ENCODE results near the gene SUSD2.

Gene SUSD2

DNA sequence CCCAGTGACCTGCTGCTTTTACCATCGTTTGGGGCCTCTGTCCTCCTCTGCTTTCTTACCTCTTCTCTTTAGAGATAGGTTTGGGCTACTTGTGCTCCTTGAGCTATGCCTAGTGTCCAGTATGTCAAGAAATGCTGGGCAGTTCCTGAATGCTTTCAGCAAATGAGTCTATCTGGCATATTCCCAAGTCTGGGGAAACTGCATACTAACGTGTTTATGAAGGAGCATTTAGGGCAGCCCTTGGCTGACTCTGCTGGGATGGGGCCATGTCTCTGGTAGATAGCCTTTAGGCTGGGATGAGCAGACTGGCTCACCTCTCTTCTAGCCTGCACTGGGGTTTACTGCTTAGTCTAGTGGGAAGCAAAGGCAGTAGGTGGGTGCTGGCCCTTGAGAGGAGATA, 43.7 kb upstream of the SUSD2 start:
- H2AFZ ChIP-seq (ENCODE audit: low read depth, low read length), result no peak overlapping the region
- no peak for DNase-seq

DNA sequence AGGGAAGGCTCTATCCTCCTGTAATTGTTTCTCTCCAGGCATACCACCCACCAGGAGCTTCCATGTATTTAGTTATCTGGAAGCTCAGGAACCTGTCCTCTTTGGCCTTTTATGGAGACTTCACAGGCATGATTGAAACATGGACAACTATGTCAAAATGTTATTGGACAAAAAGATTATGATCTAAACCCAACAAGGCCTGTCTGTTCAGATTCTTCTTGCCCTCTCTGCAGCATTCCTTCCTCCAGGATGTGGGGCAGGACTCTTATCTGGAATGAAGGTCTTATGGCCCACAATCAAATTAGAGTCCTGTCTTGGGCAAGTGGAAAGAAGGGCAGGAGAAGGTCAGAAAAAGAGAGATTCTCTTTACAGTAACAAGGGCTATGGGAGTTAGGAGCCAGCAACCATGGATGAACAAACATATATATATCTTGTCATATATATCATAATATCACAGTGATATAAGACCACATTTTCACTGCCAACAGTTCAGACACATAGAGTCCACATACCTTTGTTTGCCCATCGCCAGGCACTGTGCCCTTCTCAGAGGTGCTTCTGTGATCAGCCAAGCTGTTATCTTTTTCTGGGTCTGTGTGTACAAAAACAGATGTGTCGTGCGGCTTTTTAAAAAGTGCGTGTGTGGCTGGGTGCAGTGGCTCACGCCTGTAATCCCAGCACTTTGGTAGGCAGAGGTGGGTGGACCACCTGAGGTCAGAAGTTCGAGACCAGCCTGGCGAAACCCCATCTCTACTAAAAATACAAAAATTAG, 42.5 kb upstream of the SUSD2 start:
- Histone ChIP-seq H3K27ac (ENCODE audit: low read length) (no peak overlapping the region), H3K79me2 (ENCODE audit: insufficient read depth, low read length) (no peaks in the 10 kb centered on the region), H2AFZ (ENCODE audit: low read depth, low read length) (no peak overlapping the region), H3K4me3 (ENCODE audit: low read depth in 1 of 2, low read length in 2 of 2) (no peak overlapping the region), H3K4me1 (ENCODE audit: insufficient read depth, low read length) (no peaks in the 10 kb centered on the region), H3K9ac (ENCODE audit: low read depth, low read length) (no peak overlapping the region), H3K27me3 (ENCODE audit: insufficient read depth, low read length, poor library complexity) (no peaks in the 10 kb centered on the region), H3K4me2 (ENCODE audit: insufficient read depth, low read length) (no peak overlapping the region), H3K36me3 (ENCODE audit: insufficient read depth, low read length) (peaks cover 86% of the 10 kb centered on the region), H4K20me1 (ENCODE audit: insufficient read depth, low read length) (peaks cover 39% of the 10 kb centered on the region), H3K9me3 (ENCODE audit: insufficient read depth, low read length, severe bottlenecking) (no peaks in the 10 kb centered on the region)
- ATAC-seq (ENCODE audit: insufficient read depth, low read depth) (no peak), DNase-seq (no peak)
- TF ChIP-seq EZH2 (IDR thresholded peaks at IDR 0.05; ENCODE audit: borderline replicate concordance, low read depth, low read length, severe bottlenecking), result no peak
- TF ChIP-seq, protein P1, sequence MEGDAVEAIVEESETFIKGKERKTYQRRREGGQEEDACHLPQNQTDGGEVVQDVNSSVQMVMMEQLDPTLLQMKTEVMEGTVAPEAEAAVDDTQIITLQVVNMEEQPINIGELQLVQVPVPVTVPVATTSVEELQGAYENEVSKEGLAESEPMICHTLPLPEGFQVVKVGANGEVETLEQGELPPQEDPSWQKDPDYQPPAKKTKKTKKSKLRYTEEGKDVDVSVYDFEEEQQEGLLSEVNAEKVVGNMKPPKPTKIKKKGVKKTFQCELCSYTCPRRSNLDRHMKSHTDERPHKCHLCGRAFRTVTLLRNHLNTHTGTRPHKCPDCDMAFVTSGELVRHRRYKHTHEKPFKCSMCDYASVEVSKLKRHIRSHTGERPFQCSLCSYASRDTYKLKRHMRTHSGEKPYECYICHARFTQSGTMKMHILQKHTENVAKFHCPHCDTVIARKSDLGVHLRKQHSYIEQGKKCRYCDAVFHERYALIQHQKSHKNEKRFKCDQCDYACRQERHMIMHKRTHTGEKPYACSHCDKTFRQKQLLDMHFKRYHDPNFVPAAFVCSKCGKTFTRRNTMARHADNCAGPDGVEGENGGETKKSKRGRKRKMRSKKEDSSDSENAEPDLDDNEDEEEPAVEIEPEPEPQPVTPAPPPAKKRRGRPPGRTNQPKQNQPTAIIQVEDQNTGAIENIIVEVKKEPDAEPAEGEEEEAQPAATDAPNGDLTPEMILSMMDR (IDR thresholded peaks at IDR 0.05; ENCODE audit: borderline replicate concordance, extremely low read depth, low read length, poor library complexity, severe bottlenecking), result no peak

More for the DNA sequence above, 43.7 kb upstream of the SUSD2 start:
- Histone ChIP-seq H3K79me2 (ENCODE audit: insufficient read depth, low read length) (no peaks in the 10 kb centered on the region), H3K36me3 (ENCODE audit: insufficient read depth, low read length) (peaks cover 87% of the 10 kb centered on the region), H3K27ac (ENCODE audit: low read length) (no peak overlapping the region), H4K20me1 (ENCODE audit: insufficient read depth, low read length) (peaks cover 35% of the 10 kb centered on the region), H3K9ac (ENCODE audit: low read depth, low read length) (no peak overlapping the region), H3K9me3 (ENCODE audit: insufficient read depth, low read length, severe bottlenecking) (no peaks in the 10 kb centered on the region), H3K4me3 (ENCODE audit: low read depth in 1 of 2, low read length in 2 of 2) (no peak overlapping the region), H3K27me3 (ENCODE audit: insufficient read depth, low read length, poor library complexity) (no peaks in the 10 kb centered on the region), H3K4me2 (ENCODE audit: insufficient read depth, low read length) (no peak overlapping the region), H3K4me1 (ENCODE audit: insufficient read depth, low read length) (no peaks in the 10 kb centered on the region)
- TF ChIP-seq, protein P1 (IDR thresholded peaks at IDR 0.05; ENCODE audit: borderline replicate concordance, extremely low read depth, low read length, poor library complexity, severe bottlenecking), result no peak
- TF ChIP-seq EZH2 (IDR thresholded peaks at IDR 0.05; ENCODE audit: borderline replicate concordance, low read depth, low read length, severe bottlenecking), result no peak
- no peak for ATAC-seq (ENCODE audit: insufficient read depth, low read depth)

DNA sequence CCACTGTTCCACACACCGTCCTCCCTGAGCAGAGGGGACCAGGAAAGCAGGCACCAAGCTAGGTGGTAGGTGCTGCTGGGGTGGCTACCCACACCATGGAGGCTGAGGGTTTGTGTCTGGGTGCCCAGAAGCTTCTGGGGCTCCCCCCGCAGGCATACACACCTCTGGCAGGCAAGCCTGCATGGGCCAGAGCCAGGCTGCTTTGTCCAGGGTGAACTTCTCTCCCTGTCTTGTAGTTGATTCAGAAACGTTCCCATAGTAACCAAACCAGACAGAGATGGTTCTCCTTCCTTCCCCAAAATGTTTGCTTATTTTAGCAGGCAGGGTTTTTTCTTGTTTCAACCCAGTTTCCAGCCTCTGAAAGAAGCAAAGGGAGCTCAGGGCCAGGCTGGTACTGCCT, 40.9 kb upstream of the SUSD2 start:
- DNase-seq (no peak), ATAC-seq (ENCODE audit: insufficient read depth, low read depth) (no peak)
- H2AFZ ChIP-seq (ENCODE audit: low read depth, low read length), result no peak overlapping the region
- no peak for TF ChIP-seq EZH2 (IDR thresholded peaks at IDR 0.05; ENCODE audit: borderline replicate concordance, low read depth, low read length, severe bottlenecking)
- TF ChIP-seq, protein P1 (IDR thresholded peaks at IDR 0.05; ENCODE audit: borderline replicate concordance, extremely low read depth, low read length, poor library complexity, severe bottlenecking), result no peak
- no peak overlapping the region for H3K27ac ChIP-seq (ENCODE audit: low read length)
- H3K4me2 ChIP-seq (ENCODE audit: insufficient read depth, low read length), result no peak overlapping the region
- no peaks in the 10 kb centered on the region for H3K4me1 ChIP-seq (ENCODE audit: insufficient read depth, low read length)
- no peaks in the 10 kb centered on the region for H3K9me3 ChIP-seq (ENCODE audit: insufficient read depth, low read length, severe bottlenecking)
- H3K36me3 ChIP-seq (ENCODE audit: insufficient read depth, low read length), result peaks cover 82% of the 10 kb centered on the region
- H4K20me1 ChIP-seq (ENCODE audit: insufficient read depth, low read length), result peaks cover 51% of the 10 kb centered on the region
- no peaks in the 10 kb centered on the region for H3K27me3 ChIP-seq (ENCODE audit: insufficient read depth, low read length, poor library complexity)
- no peak overlapping the region for H3K9ac ChIP-seq (ENCODE audit: low read depth, low read length)
- H3K79me2 ChIP-seq (ENCODE audit: insufficient read depth, low read length), result no peaks in the 10 kb centered on the region
- no peak overlapping the region for H3K4me3 ChIP-seq (ENCODE audit: low read depth in 1 of 2, low read length in 2 of 2)

Data from DND-41 (cell line).